Smooth muscle cell (in vitro differentiated cells): ENCODE results near the gene YTHDF2. TPM values are rescaled to one million over a fixed set of nuclear protein-coding genes. Genes with fewer than 3 reads are reported as not detected.
A peak's percentile ranks its signal among the peaks of the same experiment; 100 is the strongest.

Experiments
- DNase-seq: peaks from one replicate; lab custom pipeline; 2025; ENCODE audit not compliant: unreplicated experiment; lab: John Stamatoyannopoulos, UW
- H2AFZ ChIP-seq: fragments of 200-600 bp; sonication (generic); 2 replicates; pipeline ENCODE4 v1.6.0; 2016; ENCODE audit warnings: antibody characterized with exemption, low read depth, mild to moderate bottlenecking
- H3F3A ChIP-seq: fragments of 200-600 bp; sonication (generic); 2 replicates; pipeline ENCODE4 v1.6.0; 2017; ENCODE audit warnings: antibody characterized with exemption, low read depth
- H3K27ac ChIP-seq: fragments of 200-600 bp; sonication (generic); 2 replicates; pipeline ENCODE4 v1.5.1; 2016; ENCODE audit warnings: low read depth, mild to moderate bottlenecking
- H3K27me3 ChIP-seq: fragments of 200-600 bp; sonication (generic); 2 replicates; pipeline ENCODE4 v1.6.1; 2016; ENCODE audit warnings: low read depth, mild to moderate bottlenecking
- H3K36me3 ChIP-seq: fragments of 200-600 bp; sonication (generic); 2 replicates; pipeline ENCODE4 v1.5.1; 2016; ENCODE audit warnings: low read depth
- H3K4me1 ChIP-seq: fragments of 200-600 bp; sonication (generic); 2 replicates; pipeline ENCODE4 v1.5.1; 2016; ENCODE audit warnings: low read depth
- H3K4me2 ChIP-seq: fragments of 200-600 bp; sonication (generic); 2 replicates; pipeline ENCODE4 v1.6.0; 2016; ENCODE audit warnings: mild to moderate bottlenecking
- H3K4me3 ChIP-seq: fragments of 200-600 bp; sonication (generic); 2 replicates; pipeline ENCODE4 v1.5.1; 2016; ENCODE audit warnings: mild to moderate bottlenecking
- H3K79me2 ChIP-seq: fragments of 200-600 bp; sonication (generic); 2 replicates; pipeline ENCODE4 v1.6.0; 2016; ENCODE audit warnings: low read depth, mild to moderate bottlenecking
- H3K9ac ChIP-seq: fragments of 200-600 bp; sonication (generic); 2 replicates; pipeline ENCODE4 v1.6.0; 2016; ENCODE audit warnings: low read depth
- H3K9me3 ChIP-seq: fragments of 200-600 bp; sonication (generic); replicated peaks from 2 replicates; pipeline ENCODE4 v1.5.1; 2016; ENCODE audit warnings: low read depth
- H4K20me1 ChIP-seq: fragments of 200-600 bp; sonication (generic); 2 replicates; pipeline ENCODE4 v1.6.0; 2016; ENCODE audit warnings: low read depth
- WGBS: methylation state at CpG from one replicate; pipeline ENCODE4 v1.1.7; 2016; ENCODE audit warnings: low lambda C conversion rate; 5-methylcytosine and 5-hydroxymethylcytosine counted together
- polyA plus RNA-seq: library from polyadenylated mRNA; unstranded; fragments of >200 nt; fragmentation: Nextera tagmentation; extraction: Ambion mirVana; gene quantifications from 2 replicates; pipeline ENCODE4 v1.2.1, GENCODE V29; 2016
- total RNA-seq: library from RNA; depleted of rRNA; stranded (reverse); fragments of >200 nt; gene quantifications from 2 replicates; pipeline ENCODE4 v1.2.3, GENCODE V29; 2014
- TF ChIP-seq, protein P1 (sequence below): fragments of 200-600 bp; sonication (generic); IDR thresholded peaks from 2 replicates; pipeline ENCODE4 v1.5.1; 2017; ENCODE audit warnings: borderline replicate concordance, mild to moderate bottlenecking, antibody characterized with exemption; ENCODE audit not compliant: insufficient read depth, poor library complexity, severe bottlenecking

The YTHDF2 gene
- total and polyA plus RNA-seq, 2 experiments from 2014 or later = 68.4 to 77.5 TPM

DNA sequence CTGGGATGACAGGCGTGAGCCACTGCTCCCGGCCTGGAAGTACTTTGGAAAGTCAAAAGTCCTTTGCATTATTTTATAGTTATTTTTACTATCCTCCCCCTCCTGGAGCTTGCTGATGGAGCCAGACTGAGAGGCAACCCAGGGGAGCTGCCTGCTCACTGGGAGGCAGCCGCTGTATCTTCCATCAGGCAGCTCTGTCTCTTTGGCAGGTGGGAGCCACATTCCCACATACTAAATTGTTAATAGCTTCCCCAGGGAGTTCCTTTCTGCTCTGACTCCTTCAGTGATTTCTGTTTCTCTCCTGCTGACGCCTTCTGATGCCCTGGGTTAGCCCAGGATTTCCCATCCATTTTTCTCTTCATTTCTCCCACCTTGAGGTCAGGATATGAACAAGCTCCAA, 70.3 kb downstream of the YTHDF2 start:
- TF ChIP-seq, protein P1, sequence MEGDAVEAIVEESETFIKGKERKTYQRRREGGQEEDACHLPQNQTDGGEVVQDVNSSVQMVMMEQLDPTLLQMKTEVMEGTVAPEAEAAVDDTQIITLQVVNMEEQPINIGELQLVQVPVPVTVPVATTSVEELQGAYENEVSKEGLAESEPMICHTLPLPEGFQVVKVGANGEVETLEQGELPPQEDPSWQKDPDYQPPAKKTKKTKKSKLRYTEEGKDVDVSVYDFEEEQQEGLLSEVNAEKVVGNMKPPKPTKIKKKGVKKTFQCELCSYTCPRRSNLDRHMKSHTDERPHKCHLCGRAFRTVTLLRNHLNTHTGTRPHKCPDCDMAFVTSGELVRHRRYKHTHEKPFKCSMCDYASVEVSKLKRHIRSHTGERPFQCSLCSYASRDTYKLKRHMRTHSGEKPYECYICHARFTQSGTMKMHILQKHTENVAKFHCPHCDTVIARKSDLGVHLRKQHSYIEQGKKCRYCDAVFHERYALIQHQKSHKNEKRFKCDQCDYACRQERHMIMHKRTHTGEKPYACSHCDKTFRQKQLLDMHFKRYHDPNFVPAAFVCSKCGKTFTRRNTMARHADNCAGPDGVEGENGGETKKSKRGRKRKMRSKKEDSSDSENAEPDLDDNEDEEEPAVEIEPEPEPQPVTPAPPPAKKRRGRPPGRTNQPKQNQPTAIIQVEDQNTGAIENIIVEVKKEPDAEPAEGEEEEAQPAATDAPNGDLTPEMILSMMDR = no peak
- Histone ChIP-seq H3F3A (no peaks in the 10 kb centered on the region), H3K27me3 (peaks cover 22% of the 10 kb centered on the region), H3K27ac (no peak overlapping the region), H3K9me3 (no peaks in the 10 kb centered on the region), H4K20me1 (no peaks in the 10 kb centered on the region), H3K79me2 (no peaks in the 10 kb centered on the region), H3K4me1 (no peaks in the 10 kb centered on the region), H2AFZ (no peak overlapping the region), H3K4me2 (no peak overlapping the region), H3K36me3 (no peaks in the 10 kb centered on the region), H3K4me3 (no peak overlapping the region), H3K9ac (no peak overlapping the region)
- no peak for DNase-seq
- WGBS = 81% methylated on average over 4 of the region's 4 CpGs

DNA sequence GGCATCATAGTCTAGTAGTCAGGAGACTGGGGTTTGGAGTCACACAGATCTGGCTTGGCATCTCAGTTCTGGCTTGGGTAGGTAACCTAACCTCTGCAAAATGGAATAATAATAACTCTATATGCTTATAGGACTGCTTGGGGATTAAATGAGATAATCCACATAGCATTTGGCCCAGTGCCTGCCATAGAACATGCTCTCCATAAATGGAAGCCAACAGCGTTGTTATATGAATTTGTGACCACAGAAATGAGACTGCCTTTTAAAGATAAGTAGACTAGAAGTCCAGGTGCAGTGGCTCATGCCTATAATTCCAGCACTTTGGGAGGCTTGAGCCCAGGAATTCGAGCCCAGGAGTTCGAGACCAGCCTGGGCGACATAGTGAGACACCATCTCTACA, 71.2 kb downstream of the YTHDF2 start:
- Histone ChIP-seq H3K27ac (no peak overlapping the region), H3K9ac (no peak overlapping the region), H3K4me3 (no peak overlapping the region), H3F3A (no peaks in the 10 kb centered on the region), H3K4me2 (no peak overlapping the region), H3K79me2 (no peaks in the 10 kb centered on the region), H4K20me1 (no peaks in the 10 kb centered on the region), H3K4me1 (no peaks in the 10 kb centered on the region), H3K36me3 (no peaks in the 10 kb centered on the region), H3K27me3 (peaks cover 22% of the 10 kb centered on the region), H2AFZ (no peak overlapping the region), H3K9me3 (no peaks in the 10 kb centered on the region)
- no peak for DNase-seq
- WGBS = 67% methylated on average over 4 of the region's 4 CpGs
- TF ChIP-seq, protein P1 = no peak

DNA sequence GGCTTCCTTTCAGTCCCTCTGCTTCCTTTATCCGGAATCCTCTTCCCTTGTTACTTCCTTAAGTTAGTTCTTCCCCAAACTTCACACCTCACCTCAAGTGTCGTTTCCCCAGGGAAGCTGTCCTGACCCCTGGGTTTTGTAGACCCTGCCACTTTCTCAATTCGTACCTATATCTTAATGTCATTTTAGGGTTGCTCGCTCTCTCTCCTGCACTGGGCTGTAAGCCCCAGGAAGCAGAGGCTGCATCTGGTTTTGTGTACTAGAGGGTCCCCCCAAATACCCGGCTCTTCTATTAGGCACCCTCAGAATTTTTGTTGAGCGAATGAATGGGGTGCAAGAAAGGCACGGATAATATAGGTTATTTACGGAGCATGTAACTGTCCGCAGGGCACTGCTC, 74.6 kb downstream of the YTHDF2 start:
- DNase-seq = no peak
- Histone ChIP-seq H3K9me3 (no peaks in the 10 kb centered on the region), H3K9ac (no peak overlapping the region), H2AFZ (no peak overlapping the region), H3F3A (peaks cover 17% of the 10 kb centered on the region), H3K36me3 (no peaks in the 10 kb centered on the region), H4K20me1 (peaks cover 11% of the 10 kb centered on the region), H3K79me2 (no peaks in the 10 kb centered on the region), H3K4me3 (no peak overlapping the region), H3K27ac (no peak overlapping the region), H3K27me3 (peaks cover 22% of the 10 kb centered on the region), H3K4me2 (peak overlapping the region; percentile 72), H3K4me1 (peaks cover 16% of the 10 kb centered on the region)
- WGBS = 83% methylated on average over 9 of the region's 9 CpGs
- TF ChIP-seq, protein P1 = no peak

DNA sequence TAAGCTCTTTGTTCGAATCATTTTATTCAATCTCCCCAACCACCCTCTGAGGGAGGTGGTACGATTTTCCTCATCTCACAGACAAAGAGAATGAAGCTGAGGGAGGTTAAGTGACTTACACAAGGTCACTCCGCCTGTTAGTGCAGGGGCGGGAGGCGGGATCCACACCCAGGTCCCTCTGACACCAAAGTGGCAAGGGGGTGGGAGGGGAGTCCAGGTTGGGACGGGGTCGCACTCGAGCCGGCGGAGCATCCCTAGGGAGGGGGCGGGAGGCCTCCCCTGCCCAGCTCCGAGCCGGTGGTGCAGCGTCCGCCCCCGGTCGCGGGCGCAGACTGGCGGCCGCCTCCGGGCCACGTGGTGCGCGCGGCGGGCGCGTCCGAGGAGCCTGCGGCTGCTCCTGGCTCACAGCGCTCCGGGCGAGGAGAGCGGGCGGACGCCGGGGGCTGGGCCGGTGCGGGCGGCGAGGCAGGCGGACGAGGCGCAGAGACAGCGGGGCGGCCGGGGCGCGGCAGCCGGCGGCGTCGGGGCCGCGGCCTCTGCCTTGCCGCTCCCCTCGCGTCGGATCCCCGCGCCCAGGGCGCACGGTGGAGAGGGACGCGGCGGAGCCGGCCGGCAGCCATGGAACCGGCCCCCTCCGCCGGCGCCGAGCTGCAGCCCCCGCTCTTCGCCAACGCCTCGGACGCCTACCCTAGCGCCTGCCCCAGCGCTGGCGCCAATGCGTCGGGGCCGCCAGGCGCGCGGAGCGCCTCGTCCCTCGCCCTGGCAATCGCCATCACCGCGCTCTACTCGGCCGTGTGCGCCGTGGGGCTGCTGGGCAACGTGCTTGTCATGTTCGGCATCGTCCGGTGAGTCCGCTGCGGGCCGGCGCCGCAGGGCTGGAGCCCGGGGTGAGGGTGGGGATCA, 75.3 kb downstream of the YTHDF2 start, which contains the start of gene OPRD1:
Gene OPRD1 (plus strand): TSS at position 405 of the 903 bp plus-strand sequence. CDS start 214 bp downstream, at position 619.
- TF ChIP-seq, protein P1 = no peak
- Histone ChIP-seq H3K4me3 (peak within 1 kb of the TSS; percentile 39), H3K27ac (no peak within 1 kb of the TSS), H3K27me3 (peaks cover 22% of the 10 kb centered on the region), H3K4me1 (peaks cover 16% of the 10 kb centered on the region), H3K9me3 (no peaks in the 10 kb centered on the region), H4K20me1 (peaks cover 18% of the 10 kb centered on the region), H3K79me2 (peaks cover 1% of the 10 kb centered on the region), H3F3A (peaks cover 17% of the 10 kb centered on the region), H3K36me3 (no peaks in the 10 kb centered on the region), H2AFZ (peak within 1 kb of the TSS; percentile 2), H3K4me2 (peak within 1 kb of the TSS; percentile 86), H3K9ac (no peak within 1 kb of the TSS)
- 9% methylated on average over 47 of the region's 108 CpGs for WGBS
- DNase-seq = no peak
